Measurements from ENCODE around the gene TARS1. TPM values are rescaled to one million over a fixed set of nuclear protein-coding genes. Genes with fewer than 3 reads are reported as not detected.

TARS1 gene
- total and polyA plus RNA-seq, 2 of the 8 experiments (the other 6 are each of a cell fraction or from before 2014, with no cell fraction given) = 94.4 to 445 TPM

DNA sequence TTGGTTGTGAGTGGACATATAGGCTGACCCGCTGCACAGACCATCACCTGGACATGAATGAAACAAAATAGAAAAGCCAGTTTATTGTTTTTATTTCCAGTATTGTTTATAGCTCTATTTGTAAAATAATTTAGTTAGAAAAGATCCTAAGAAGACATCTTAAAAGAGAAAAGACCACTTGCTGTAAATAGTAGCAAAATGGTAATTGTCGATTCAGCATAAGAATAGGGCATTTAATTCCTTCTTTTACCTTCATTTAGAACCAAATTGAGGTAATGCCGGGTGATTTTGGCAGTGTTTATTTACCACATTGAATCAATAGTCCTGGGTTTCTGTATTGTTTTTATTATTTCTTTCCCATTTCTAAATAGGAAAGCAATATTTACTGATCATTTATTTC lies 7.4 kb downstream of the TARS1 start:
- Histone ChIP-seq H2BK12ac (ENCODE audit: low read depth, low read length) (no peak overlapping the region), H3K79me1 (ENCODE audit: low read depth, low read length) (no peaks in the 10 kb centered on the region; the same call in 1 of the 2 replicates), H4K8ac (ENCODE audit: extremely low read depth, insufficient read depth, low read length) (no peak overlapping the region), H3K14ac (ENCODE audit: insufficient read length) (no peak overlapping the region), H3K4ac (replicated peaks; ENCODE audit: insufficient read length, low read depth, low read length) (no peak overlapping the region), H4K5ac (ENCODE audit: insufficient read length, low read depth, low read length) (peak overlapping the region; percentile 95), H2BK20ac (ENCODE audit: low read length) (no peak overlapping the region), H2BK120ac (replicated peaks; ENCODE audit: low read depth, low read length) (no peak overlapping the region), H2AFZ (ENCODE audit: low read length) (no peak overlapping the region), H3K27ac (ENCODE audit: low read depth, low read length) (peak overlapping the region; percentile 26; the same call in 1 of the 2 replicates), H3K23me2 (ENCODE audit: low read depth, low read length) (no peaks in the 10 kb centered on the region), H3K4me2 (ENCODE audit: insufficient read depth in 1 of 2, low read depth in 2 of 2, low read length in 2 of 2) (peak overlapping the region; percentile 30 to 52; a peak in 3 of 4 replicates), H3K9me3 (ENCODE audit: insufficient read depth in 2 of 2, low read depth in 1 of 2, low read length in 1 of 2) (no peaks in the 10 kb centered on the region), H3K18ac (ENCODE audit: extremely low read depth, low read length) (peak overlapping the region; percentile 7; the same call in 1 of the 2 replicates), H3K56ac (replicated peaks; ENCODE audit: insufficient read length, low read depth, low read length) (no peak overlapping the region), H3K4me3 (ENCODE audit: extremely low read depth in 1 of 4, insufficient read depth in 2 of 4, low read depth in 3 of 4, low read length in 4 of 4) (peak overlapping the region in 1 of 4 experiments; percentile 49; a peak in 2 of 8 replicates), H3K4me1 (replicated peaks in 1 of 4; ENCODE audit: control insufficient read depth in 3 of 4, insufficient read depth in 4 of 4, low read length in 3 of 4) (peaks cover 2 to 24% (median 6%) of the 10 kb centered on the region in 4 experiments; a peak in 3 of 7 replicates), H2AK5ac (ENCODE audit: low read depth, low read length) (no peak overlapping the region), H3K27me3 (replicated peaks in 1 of 4; ENCODE audit: control insufficient read depth in 3 of 4, extremely low read depth in 1 of 4, insufficient read depth in 3 of 4, low read length in 3 of 4) (no peaks in the 10 kb centered on the region), H2BK15ac (ENCODE audit: low read length) (no peak overlapping the region), H3K23ac (ENCODE audit: insufficient read length) (no peak overlapping the region), H4K20me1 (replicated peaks in 1 of 2; ENCODE audit: control insufficient read depth in 1 of 2, insufficient read depth in 2 of 2, low read length in 2 of 2) (peaks cover 0 to 2% of the 10 kb centered on the region in 2 experiments), H3K36me3 (ENCODE audit: control insufficient read depth in 2 of 4, insufficient read depth in 4 of 4, low read length in 3 of 4) (peaks cover 6 to 87% (median 47%) of the 10 kb centered on the region in 4 experiments; a peak in 6 of 8 replicates), H4K91ac (replicated peaks; ENCODE audit: insufficient read length, low read length) (no peak overlapping the region), H3K79me2 (ENCODE audit: control insufficient read depth in 1 of 2, insufficient read depth in 2 of 2, low read length in 2 of 2) (peaks cover 11 to 95% of the 10 kb centered on the region in 2 experiments; a peak in 3 of 4 replicates), H3K9ac (replicated peaks in 1 of 4; ENCODE audit: extremely low read depth in 1 of 4, low read depth in 3 of 4, low read length in 3 of 4) (no peak overlapping the region), H2BK5ac (ENCODE audit: low read depth, low read length) (no peak overlapping the region)
- POLR2A ChIA-PET (ENCODE audit: partially characterized antibody) = interaction anchor here (0.7 to 13.0 kb wide), 7 partner anchors 8 to 40 kb away, joined by 3 to 104 read pairs (median 6); partner anchors contain the start of gene TARS1
- no peak for DNase-seq (ENCODE audit: low read depth in 1 of 2, low spot score in 2 of 2)
- WGBS, 2 experiments (ENCODE audit: extremely low coverage in 1 of 2, insufficient coverage in 1 of 2, insufficient read length in 1 of 2, insufficient replicate concordance in 2 of 2, low coverage in 1 of 2, low lambda C conversion rate in 2 of 2, missing lambda C conversion rate in 1 of 2) = 4% methylated on average over 3 of the region's 3 CpGs; no CpG with 5 or more reads in 1 of the 2 experiments
- CTCF ChIA-PET (ENCODE audit: partially characterized antibody) = no interaction called here
- FAIRE-seq = no peak
- TF ChIP-seq GTF2F1 (IDR thresholded peaks at IDR 0.05; ENCODE audit: borderline replicate concordance, low read depth, low read length) (no peak), KDM1A (IDR thresholded peaks at IDR 0.05; ENCODE audit: borderline replicate concordance, low read length) (no peak), ATF2 (IDR thresholded peaks at IDR 0.05; ENCODE audit: low read length) (0 out of 2 replicates have a peak, but pooled peaks have one; percentile 43), SIX5 (IDR thresholded peaks at IDR 0.05; ENCODE audit: low read depth, low read length) (no peak), HDAC6 (IDR thresholded peaks at IDR 0.05; ENCODE audit: low read depth, low read length) (no peak), NANOG (IDR thresholded peaks at IDR 0.05; ENCODE audit: insufficient read depth, low read depth, low read length, poor library complexity, severe bottlenecking) (peak; percentile 68), CBX8 (IDR thresholded peaks at IDR 0.05; ENCODE audit: borderline replicate concordance, low read depth, low read length) (no peak), CREB1 (IDR thresholded peaks at IDR 0.05) (no peak)
- TF ChIP-seq, protein P1, sequence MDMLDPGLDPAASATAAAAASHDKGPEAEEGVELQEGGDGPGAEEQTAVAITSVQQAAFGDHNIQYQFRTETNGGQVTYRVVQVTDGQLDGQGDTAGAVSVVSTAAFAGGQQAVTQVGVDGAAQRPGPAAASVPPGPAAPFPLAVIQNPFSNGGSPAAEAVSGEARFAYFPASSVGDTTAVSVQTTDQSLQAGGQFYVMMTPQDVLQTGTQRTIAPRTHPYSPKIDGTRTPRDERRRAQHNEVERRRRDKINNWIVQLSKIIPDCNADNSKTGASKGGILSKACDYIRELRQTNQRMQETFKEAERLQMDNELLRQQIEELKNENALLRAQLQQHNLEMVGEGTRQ (IDR thresholded peaks at IDR 0.05; ENCODE audit: low read length) = no peak
- TF ChIP-seq, protein P2, sequence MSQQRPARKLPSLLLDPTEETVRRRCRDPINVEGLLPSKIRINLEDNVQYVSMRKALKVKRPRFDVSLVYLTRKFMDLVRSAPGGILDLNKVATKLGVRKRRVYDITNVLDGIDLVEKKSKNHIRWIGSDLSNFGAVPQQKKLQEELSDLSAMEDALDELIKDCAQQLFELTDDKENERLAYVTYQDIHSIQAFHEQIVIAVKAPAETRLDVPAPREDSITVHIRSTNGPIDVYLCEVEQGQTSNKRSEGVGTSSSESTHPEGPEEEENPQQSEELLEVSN (IDR thresholded peaks at IDR 0.05) = no peak
